Chondrocyte (in vitro differentiated cells): ENCODE data around the gene SNRNP70. TPM values are rescaled to one million over a fixed set of nuclear protein-coding genes. Genes with fewer than 3 reads are reported as not detected.
"Not testable (repeated sequence)": the region's sequence is repeated elsewhere in the genome, so short reads cannot be mapped to it uniquely, and the experiment has no call there.

Experiments
- DNase-seq: peaks from one replicate; pipeline ENCODE4 v3.0.0; 2021; ENCODE audit warnings: mixed read lengths, low spot score
- H3K27ac Mint-ChIP-seq: one replicate; pipeline ENCODE4 v1.8.0; 2021; ENCODE audit warnings: mild to moderate bottlenecking, moderate library complexity, mixed read lengths; ENCODE audit not compliant: unreplicated experiment
- H3K27me3 Mint-ChIP-seq: 2 replicates; pipeline ENCODE4 v1.8.0; 2021; ENCODE audit warnings: low read depth, mixed read lengths
- H3K36me3 Mint-ChIP-seq: 2 replicates; pipeline ENCODE4 v1.8.0; 2021; ENCODE audit warnings: low read depth, mixed read lengths
- H3K4me1 Mint-ChIP-seq: 2 replicates; pipeline ENCODE4 v1.8.0; 2021; ENCODE audit warnings: low read depth, mild to moderate bottlenecking, mixed read lengths
- H3K4me3 Mint-ChIP-seq: one replicate; pipeline ENCODE4 v1.8.0; 2021; ENCODE audit warnings: mild to moderate bottlenecking, moderate library complexity, mixed read lengths; ENCODE audit not compliant: unreplicated experiment
- H3K9me3 Mint-ChIP-seq: 2 replicates; pipeline ENCODE4 v1.8.0; 2021; ENCODE audit warnings: low read depth, mixed read lengths
- total RNA-seq: library from RNA; stranded (reverse); gene quantifications from 3 replicates; pipeline ENCODE4 v1.2.1, GENCODE V29; 2021
- TF ChIP-seq, protein P1 (sequence below): fragments of 200-600 bp; sonication (generic); IDR thresholded peaks from 2 replicates; pipeline ENCODE4 v1.5.0; 2021; ENCODE audit warnings: antibody characterized with exemption, mild to moderate bottlenecking, moderate library complexity

Gene SNRNP70
- total RNA-seq, 1 donor from 2014 or later: 151 TPM

DNA sequence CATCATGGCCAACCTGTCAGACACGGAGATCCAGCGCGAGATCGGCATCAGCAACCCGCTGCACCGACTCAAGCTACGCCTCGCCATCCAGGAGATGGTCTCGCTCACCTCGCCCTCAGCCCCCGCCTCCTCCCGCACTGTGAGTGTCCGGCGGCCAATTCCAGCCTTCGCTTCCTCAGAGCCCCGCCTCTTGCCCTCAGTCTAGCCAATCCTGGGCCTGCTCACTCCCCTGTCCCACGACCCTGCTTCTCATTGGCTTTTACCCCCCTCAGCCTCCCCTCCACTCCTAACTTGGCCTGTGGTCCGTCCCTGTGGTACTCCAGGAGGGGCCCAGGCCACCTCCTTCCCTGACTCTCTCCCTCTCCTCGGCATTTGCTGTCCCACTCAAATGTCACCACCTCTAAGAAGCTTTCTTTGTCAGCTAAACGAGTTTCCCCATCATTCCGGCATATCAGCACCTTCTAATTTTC lies 57.6 kb downstream of the SNRNP70 start:
- Mint-ChIP-seq H3K4me1 (peaks cover 22% of the 10 kb centered on the region), H3K27ac (peak overlapping the region; percentile 86)

GRCh38 chr19:49145573-49146407 lies 60.5 kb downstream of the SNRNP70 start:
- H3K27ac Mint-ChIP-seq: no peak overlapping the region
- TF ChIP-seq, protein P1, sequence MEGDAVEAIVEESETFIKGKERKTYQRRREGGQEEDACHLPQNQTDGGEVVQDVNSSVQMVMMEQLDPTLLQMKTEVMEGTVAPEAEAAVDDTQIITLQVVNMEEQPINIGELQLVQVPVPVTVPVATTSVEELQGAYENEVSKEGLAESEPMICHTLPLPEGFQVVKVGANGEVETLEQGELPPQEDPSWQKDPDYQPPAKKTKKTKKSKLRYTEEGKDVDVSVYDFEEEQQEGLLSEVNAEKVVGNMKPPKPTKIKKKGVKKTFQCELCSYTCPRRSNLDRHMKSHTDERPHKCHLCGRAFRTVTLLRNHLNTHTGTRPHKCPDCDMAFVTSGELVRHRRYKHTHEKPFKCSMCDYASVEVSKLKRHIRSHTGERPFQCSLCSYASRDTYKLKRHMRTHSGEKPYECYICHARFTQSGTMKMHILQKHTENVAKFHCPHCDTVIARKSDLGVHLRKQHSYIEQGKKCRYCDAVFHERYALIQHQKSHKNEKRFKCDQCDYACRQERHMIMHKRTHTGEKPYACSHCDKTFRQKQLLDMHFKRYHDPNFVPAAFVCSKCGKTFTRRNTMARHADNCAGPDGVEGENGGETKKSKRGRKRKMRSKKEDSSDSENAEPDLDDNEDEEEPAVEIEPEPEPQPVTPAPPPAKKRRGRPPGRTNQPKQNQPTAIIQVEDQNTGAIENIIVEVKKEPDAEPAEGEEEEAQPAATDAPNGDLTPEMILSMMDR: peak; percentile 96
- peak; percentile 93 for DNase-seq
- H3K27me3 Mint-ChIP-seq: no peaks in the 10 kb centered on the region
- H3K36me3 Mint-ChIP-seq: no peaks in the 10 kb centered on the region
- no peaks in the 10 kb centered on the region for H3K9me3 Mint-ChIP-seq
- peaks cover 32% of the 10 kb centered on the region for H3K4me1 Mint-ChIP-seq
- peak overlapping the region; percentile 57 for H3K4me3 Mint-ChIP-seq

More for the DNA sequence above, 57.6 kb downstream of the SNRNP70 start:
- Mint-ChIP-seq H3K27me3 (no peaks in the 10 kb centered on the region), H3K36me3 (no peaks in the 10 kb centered on the region), H3K4me3 (peak overlapping the region; percentile 98), H3K9me3 (no peaks in the 10 kb centered on the region)
- DNase-seq: no peak
- TF ChIP-seq, protein P1: no peak

DNA sequence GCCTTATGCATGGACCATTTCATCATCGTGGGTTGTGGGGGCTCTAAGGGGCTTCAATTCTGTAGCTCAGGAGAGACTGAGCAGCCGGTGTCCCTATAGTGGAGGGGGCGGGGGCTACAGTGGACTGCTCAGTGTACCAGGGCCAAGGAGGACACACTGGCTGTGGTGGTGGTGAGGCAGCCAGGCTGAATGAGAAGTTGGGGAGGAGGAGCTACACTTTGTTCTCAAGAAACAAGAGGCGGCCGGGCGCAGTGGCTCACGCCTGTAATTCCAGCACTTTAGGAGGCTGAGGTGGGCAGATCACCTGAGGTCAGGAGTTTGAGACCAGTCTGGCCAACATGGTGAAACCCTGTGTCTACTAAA lies 61.1 kb downstream of the SNRNP70 start:
- not testable (repeated sequence) for H3K27me3 Mint-ChIP-seq, H3K4me3 Mint-ChIP-seq, H3K9me3 Mint-ChIP-seq, DNase-seq, H3K27ac Mint-ChIP-seq, H3K36me3 Mint-ChIP-seq
- H3K4me1 Mint-ChIP-seq: peaks cover 33% of the 10 kb centered on the region

- H3K4me3 Mint-ChIP-seq: peak overlapping the region; percentile 52
- no peaks in the 10 kb centered on the region for H3K9me3 Mint-ChIP-seq
- TF ChIP-seq, protein P1: no peak
- H3K27ac Mint-ChIP-seq: no peak overlapping the region
- H3K36me3 Mint-ChIP-seq: no peaks in the 10 kb centered on the region
- DNase-seq: no peak
- H3K4me1 Mint-ChIP-seq: peaks cover 25% of the 10 kb centered on the region
- no peaks in the 10 kb centered on the region for H3K27me3 Mint-ChIP-seq
Observed at GRCh38 chr19:49148044-49148682, 62.9 kb downstream of the SNRNP70 start.

DNA sequence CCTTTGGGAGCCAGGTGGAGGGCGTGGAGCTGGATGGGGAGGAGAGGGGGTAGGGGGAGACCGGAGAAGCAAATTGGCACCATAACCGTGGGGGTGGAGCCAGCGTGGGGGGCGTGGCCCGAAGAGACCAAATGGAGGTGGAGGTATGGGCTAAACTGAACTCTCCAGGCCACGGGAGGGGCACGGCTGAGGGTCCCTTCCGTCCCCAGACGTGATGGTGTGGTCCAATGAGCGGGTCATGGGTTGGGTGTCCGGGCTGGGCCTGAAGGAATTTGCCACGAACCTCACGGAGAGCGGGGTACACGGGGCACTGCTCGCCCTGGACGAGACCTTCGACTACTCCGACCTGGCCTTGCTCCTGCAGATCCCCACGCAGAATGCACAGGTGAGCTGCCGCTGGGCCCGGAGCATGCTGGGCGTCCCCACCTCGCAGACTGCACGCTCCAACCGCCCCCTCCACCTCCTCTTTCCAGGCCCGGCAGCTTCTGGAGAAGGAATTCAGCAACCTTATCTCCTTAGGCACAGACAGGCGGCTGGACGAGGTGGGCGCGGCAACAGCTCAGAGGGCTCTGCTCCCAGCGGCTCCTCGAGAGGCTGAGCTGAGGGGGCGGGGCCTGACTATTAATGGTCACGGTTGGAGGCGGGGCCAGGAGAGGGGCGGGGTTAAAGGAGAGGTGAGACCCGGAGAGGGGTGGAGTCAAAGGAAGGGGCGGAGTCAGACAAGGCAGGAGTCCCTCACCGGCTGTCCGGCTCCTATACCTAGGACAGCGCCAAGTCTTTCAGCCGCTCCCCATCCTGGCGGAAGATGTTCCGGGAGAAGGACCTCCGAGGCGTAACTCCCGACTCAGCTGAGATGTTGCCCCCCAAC lies 63.8 kb downstream of the SNRNP70 start:
- Mint-ChIP-seq H3K4me1 (peaks cover 24% of the 10 kb centered on the region), H3K27me3 (no peaks in the 10 kb centered on the region), H3K9me3 (peaks cover 3% of the 10 kb centered on the region), H3K36me3 (peaks cover 1% of the 10 kb centered on the region), H3K4me3 (peak overlapping the region; percentile 91), H3K27ac (peak overlapping the region; percentile 82)
- TF ChIP-seq, protein P1: no peak
- peak; percentile 99 for DNase-seq
